ENCODE measurements around the gene DLGAP1. TPM values are rescaled to one million over a fixed set of nuclear protein-coding genes. Genes with fewer than 3 reads are reported as not detected.
"Not testable (repeated sequence)": the region's sequence is repeated elsewhere in the genome, so short reads cannot be mapped to it uniquely, and the experiment has no call there.

The DLGAP1 gene
- total RNA-seq, 1 experiment from 2014 or later, result 10.1 TPM

DNA sequence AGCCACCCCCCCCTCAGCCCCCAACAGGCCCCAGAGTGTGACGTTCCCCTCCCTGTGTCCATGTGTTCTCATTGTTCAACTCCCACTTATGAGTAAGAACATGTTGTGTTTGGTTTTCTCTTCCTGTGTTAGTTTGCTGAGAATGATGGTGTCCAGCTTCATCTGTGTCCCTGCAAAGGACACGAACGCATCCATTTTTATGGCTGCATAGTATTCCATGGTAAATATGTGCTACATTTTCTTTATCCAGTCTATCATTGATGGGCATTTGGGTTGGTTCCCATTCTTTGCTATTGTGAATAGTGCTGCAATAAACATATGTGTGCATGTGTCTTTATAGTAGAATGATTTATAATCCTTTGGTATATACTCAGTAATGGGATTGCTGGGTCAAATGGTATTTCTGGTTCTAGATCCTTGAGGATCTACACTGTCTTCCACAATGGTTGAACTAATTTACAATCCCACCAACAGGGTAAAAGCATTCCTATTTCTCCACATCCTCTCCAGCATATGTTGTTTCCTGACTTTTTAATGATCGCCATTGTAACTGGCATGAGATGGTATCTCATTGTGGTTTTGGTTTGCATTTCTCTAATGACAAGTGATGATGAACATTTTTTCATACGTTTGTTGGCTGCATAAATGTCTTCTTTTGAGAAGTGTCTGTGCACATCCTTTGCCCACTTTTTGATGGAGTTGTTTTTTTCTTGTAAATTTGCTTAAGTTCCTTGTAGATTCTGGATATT lies 760.9 kb downstream of the DLGAP1 start:
- H3K27me3 ChIP-seq (ENCODE audit: control insufficient read depth, insufficient read depth, low read length); H3K4me3 ChIP-seq (ENCODE audit: insufficient read depth, low read depth, low read length); H3K36me3 ChIP-seq (replicated peaks; ENCODE audit: control insufficient read depth, insufficient read depth, low read length); DNase-seq: not testable (repeated sequence)

DNA sequence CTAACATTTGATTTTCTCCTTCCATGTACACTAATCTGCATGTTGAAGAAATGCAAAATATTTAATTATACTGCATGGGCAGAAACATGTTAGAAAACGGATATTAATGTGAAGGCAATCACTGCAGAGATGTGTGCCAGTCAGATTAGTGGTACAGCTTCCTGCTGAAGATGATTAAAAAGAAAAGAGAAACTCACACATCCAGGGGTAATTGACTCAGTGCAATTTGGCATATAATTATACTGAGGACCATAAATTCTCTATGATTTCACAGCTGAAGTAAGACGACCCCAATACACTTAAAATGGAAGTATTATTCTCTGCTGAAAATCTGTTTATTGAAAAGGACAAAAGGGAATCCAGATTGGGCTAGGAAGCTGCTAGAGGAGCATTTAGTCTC lies 761.7 kb downstream of the DLGAP1 start:
- H3K36me3 ChIP-seq (replicated peaks; ENCODE audit: control insufficient read depth, insufficient read depth, low read length), result no peaks in the 10 kb centered on the region
- no peak for DNase-seq
- H3K4me3 ChIP-seq (ENCODE audit: insufficient read depth, low read depth, low read length), result no peak overlapping the region
- no peaks in the 10 kb centered on the region for H3K27me3 ChIP-seq (ENCODE audit: control insufficient read depth, insufficient read depth, low read length)

DNA sequence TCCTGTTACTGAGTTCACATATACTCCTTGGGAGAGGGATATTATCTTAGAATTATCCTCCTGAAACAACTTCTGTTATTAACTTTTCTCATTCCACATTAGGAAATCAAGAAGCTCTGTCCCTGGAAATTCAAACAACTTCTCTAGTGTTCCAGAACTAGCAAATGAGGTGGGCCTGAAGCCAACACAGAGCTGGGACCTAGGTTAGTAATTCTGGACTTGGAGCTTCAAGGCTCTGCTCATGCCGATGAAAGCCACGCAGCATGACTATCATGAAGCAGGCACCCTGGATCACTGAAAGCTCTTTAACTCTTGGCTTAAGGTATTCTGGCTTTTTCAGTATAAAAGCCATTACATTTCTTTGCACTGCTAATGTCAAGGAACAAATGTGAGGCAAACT lies 762.4 kb downstream of the DLGAP1 start:
- DNase-seq, result no peak
- Histone ChIP-seq H3K36me3 (replicated peaks; ENCODE audit: control insufficient read depth, insufficient read depth, low read length) (no peaks in the 10 kb centered on the region), H3K27me3 (ENCODE audit: control insufficient read depth, insufficient read depth, low read length) (no peaks in the 10 kb centered on the region), H3K4me3 (ENCODE audit: insufficient read depth, low read depth, low read length) (no peak overlapping the region)

DNA sequence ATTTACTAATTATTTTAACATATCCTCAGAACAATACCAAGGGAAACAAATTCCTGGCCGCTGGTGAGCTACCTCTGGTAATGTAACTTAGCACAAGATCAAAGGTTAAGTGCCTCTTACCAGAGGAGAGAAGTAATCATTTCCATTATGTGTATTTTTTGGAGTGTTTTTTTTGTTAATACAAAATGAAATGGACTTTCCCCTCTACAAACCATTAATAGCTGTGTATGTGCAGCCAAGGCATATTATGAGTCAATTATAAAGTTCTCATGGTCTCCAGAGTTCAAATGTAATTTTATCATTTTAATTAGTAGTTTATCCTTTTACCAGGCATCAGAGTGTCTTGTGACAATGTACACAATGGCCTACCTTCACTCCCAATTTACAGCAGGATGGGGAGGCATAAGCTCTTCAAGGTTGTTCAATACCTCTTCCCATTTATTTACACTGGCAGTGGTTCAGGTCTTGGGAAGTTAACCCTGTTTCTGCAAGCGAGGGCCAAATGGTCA lies 762.9 kb downstream of the DLGAP1 start:
- no peak for DNase-seq
- Histone ChIP-seq H3K36me3 (replicated peaks; ENCODE audit: control insufficient read depth, insufficient read depth, low read length) (no peaks in the 10 kb centered on the region), H3K4me3 (ENCODE audit: insufficient read depth, low read depth, low read length) (no peak overlapping the region), H3K27me3 (ENCODE audit: control insufficient read depth, insufficient read depth, low read length) (no peaks in the 10 kb centered on the region)

DNA sequence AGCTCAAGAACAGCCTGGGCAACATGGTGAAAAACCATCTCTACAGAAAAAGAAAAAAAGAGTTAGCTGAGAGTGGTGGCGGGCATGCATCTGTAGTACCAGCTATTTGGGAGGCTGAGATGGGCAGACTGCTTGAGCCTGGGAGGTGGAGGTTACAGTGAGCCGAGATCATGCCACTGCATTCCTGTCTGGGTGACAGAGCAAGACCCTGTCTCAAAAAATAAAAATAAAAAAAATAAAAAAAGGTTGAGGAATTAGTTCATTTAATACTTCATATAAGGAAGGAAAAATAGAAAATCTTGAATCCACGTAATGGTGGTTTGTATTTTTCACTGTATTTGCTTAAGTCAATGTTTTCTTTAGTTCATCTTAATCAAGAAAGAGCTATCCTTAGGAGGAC lies 763.4 kb downstream of the DLGAP1 start:
- Histone ChIP-seq H3K36me3 (replicated peaks; ENCODE audit: control insufficient read depth, insufficient read depth, low read length) (no peaks in the 10 kb centered on the region), H3K27me3 (ENCODE audit: control insufficient read depth, insufficient read depth, low read length) (no peaks in the 10 kb centered on the region), H3K4me3 (ENCODE audit: insufficient read depth, low read depth, low read length) (no peak overlapping the region)
- no peak for DNase-seq

DNA sequence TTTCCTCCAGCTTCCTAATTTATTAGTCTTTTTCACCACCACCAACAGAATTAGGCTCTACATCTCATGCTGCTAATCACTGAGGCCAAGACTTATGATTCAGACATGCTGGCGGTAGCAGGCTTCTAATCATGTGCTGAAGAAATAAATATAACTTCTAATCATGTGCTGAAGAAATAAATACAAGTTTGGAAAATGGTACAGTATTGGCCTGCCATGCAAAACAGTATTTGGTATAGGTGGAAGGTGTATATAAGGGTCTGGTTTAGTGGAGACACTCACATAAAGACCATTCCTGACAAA lies 764.4 kb downstream of the DLGAP1 start:
- no peak for DNase-seq
- Histone ChIP-seq H3K36me3 (replicated peaks; ENCODE audit: control insufficient read depth, insufficient read depth, low read length) (no peaks in the 10 kb centered on the region), H3K4me3 (ENCODE audit: insufficient read depth, low read depth, low read length) (no peak overlapping the region), H3K27me3 (ENCODE audit: control insufficient read depth, insufficient read depth, low read length) (no peaks in the 10 kb centered on the region)

DNA sequence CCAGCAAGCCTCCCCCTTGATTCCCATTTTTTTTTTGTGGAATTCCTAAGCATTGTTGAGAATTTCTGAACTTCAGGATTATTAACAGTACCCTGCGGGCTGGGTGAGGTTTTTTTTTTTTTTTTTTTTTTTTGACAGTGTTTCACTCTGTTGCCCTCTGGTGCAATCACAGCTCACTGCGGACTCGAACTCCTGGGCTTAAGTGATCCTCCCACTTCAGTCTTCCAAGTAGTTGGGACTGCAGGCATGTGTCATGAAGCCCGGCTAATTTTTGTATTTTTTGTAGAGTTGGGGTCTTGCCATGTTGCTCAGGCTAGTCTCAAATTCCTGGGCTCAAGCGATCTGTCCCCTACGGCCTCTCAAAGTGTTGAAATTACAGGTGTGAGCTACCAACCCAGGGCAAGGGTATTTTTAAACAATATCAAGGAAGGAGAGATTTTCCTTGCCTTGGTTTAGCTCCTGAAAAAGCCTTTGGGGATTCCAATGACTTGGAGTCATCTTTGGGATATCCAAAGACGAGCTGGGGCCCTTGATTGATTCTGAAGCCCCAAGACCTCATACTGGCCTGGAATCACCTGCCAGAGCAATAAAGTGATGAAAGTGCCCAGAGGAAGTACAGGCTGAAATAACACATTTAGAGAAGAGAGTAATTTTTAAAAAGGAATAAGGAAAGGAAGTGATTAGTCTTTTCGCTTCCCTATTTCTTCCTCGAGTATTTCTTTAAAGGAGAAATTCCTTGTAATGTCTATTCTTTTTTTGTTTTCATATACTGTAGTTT lies 764.9 kb downstream of the DLGAP1 start:
- Histone ChIP-seq H3K36me3 (replicated peaks; ENCODE audit: control insufficient read depth, insufficient read depth, low read length) (no peaks in the 10 kb centered on the region), H3K27me3 (ENCODE audit: control insufficient read depth, insufficient read depth, low read length) (no peaks in the 10 kb centered on the region), H3K4me3 (ENCODE audit: insufficient read depth, low read depth, low read length) (no peak overlapping the region)
- no peak for DNase-seq

DNA sequence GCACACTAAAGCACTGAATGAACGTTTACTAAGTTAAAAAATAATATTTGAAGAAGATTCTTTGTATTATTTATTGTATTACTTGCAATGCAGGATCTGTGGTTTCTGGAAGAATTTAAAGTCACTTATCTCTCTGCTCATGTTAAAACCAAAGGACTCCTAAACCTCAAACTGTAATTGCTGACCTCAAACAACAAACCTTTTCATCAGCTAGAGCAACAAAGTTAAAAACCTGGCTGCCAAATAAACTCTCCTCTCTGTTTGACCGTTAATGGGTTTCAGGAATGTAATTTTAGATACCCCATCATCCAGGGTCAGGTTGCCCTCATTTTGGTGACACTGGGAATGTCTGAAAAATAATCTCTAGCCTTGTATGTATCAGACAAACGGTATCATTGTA lies 766.0 kb downstream of the DLGAP1 start:
- DNase-seq, result no peak

DNA sequence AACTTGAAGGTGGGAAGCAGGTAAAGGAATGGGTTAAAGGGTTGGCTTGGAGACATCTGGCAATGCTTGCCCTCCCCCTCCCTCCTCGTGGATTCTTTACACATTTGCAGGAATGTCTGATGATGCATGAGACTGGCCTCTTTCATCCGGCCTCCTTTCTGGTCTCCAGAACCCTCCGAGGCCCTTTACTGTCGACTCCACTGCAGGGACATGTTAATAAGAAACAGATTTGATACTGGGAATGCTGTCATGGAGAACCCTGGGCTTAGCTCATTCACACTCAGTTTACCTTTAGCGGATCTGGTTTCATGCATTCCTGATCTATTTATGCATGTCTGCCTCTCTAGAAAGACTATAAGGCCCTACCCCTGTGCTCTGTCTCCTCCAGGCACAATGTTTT lies 766.4 kb downstream of the DLGAP1 start:
- no peaks in the 10 kb centered on the region for H3K36me3 ChIP-seq (replicated peaks; ENCODE audit: control insufficient read depth, insufficient read depth, low read length)
- no peak for DNase-seq

More for the DNA sequence above, 766.0 kb downstream of the DLGAP1 start:
- H3K27me3 ChIP-seq (ENCODE audit: control insufficient read depth, insufficient read depth, low read length), result no peaks in the 10 kb centered on the region
- H3K36me3 ChIP-seq (replicated peaks; ENCODE audit: control insufficient read depth, insufficient read depth, low read length), result no peaks in the 10 kb centered on the region
- H3K4me3 ChIP-seq (ENCODE audit: insufficient read depth, low read depth, low read length), result no peak overlapping the region

DNA sequence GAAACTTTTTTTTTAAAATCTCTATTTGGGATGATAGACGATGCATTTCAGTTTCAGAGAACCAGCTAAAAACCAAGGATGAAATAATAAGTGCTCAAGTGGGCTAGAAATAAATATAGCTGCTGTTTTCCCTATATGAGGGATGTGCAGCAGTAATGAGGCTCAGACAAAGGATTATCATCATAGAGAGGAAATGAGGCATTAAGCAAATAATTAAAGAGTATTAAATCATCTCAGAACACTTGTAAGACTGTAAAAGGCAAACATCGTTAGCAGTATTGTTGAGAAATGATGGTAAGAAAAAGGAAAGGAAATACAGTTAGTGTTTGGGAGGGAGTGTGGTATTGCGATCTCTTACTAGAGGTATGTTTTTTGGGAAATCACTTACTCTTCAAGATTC lies 771.6 kb downstream of the DLGAP1 start:
- DNase-seq, result no peak

More for the DNA sequence above, 766.4 kb downstream of the DLGAP1 start:
- no peaks in the 10 kb centered on the region for H3K27me3 ChIP-seq (ENCODE audit: control insufficient read depth, insufficient read depth, low read length)
- H3K4me3 ChIP-seq (ENCODE audit: insufficient read depth, low read depth, low read length), result no peak overlapping the region

DNA sequence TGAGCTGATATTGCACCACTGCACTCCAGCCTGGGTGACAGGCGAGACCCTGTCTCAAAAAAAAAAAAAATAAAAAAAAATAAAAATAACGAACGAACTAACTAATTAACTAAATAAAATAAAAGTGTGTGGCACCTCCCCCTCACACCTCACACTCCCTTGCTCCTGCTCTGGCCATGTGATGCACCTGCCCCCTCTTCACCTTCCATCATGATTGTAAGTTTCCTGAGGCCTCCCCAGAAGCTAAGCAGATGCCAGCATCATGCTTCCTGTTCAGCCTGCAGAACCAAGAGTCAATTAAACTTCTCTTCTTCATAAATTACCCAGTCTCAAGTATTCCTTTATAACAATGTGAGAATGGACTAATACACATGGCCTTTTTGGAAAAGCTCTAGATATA lies 773.0 kb downstream of the DLGAP1 start:
- no peak for DNase-seq
- no peak overlapping the region for H3K4me3 ChIP-seq (ENCODE audit: insufficient read depth, low read depth, low read length)
- no peaks in the 10 kb centered on the region for H3K36me3 ChIP-seq (replicated peaks; ENCODE audit: control insufficient read depth, insufficient read depth, low read length)
- no peaks in the 10 kb centered on the region for H3K27me3 ChIP-seq (ENCODE audit: control insufficient read depth, insufficient read depth, low read length)

More for the DNA sequence above, 771.6 kb downstream of the DLGAP1 start:
- H3K36me3 ChIP-seq (replicated peaks; ENCODE audit: control insufficient read depth, insufficient read depth, low read length), result no peaks in the 10 kb centered on the region
- no peaks in the 10 kb centered on the region for H3K27me3 ChIP-seq (ENCODE audit: control insufficient read depth, insufficient read depth, low read length)
- no peak overlapping the region for H3K4me3 ChIP-seq (ENCODE audit: insufficient read depth, low read depth, low read length)

DNA sequence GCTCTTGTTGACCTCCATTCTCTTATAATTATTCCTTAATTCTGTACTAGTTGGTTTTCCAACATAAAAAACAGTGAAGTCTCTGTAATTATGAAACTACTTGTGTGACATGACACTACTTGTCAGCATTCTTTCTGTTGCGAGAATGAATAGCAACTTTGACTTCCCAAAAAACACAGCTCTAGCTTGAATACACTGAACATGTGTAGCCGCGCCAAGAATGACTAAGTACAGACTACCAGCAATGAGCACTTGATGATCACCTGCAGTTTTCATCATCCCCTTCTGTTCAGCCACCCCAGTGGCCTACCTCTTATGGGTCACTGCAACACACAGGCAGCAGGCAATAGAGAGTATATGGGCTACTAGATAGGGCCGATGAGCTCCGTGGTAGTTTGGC lies 775.9 kb downstream of the DLGAP1 start:
- no peaks in the 10 kb centered on the region for H3K27me3 ChIP-seq (ENCODE audit: control insufficient read depth, insufficient read depth, low read length)
- no peaks in the 10 kb centered on the region for H3K36me3 ChIP-seq (replicated peaks; ENCODE audit: control insufficient read depth, insufficient read depth, low read length)
- H3K4me3 ChIP-seq (ENCODE audit: insufficient read depth, low read depth, low read length), result no peak overlapping the region
- DNase-seq, result no peak

DNA sequence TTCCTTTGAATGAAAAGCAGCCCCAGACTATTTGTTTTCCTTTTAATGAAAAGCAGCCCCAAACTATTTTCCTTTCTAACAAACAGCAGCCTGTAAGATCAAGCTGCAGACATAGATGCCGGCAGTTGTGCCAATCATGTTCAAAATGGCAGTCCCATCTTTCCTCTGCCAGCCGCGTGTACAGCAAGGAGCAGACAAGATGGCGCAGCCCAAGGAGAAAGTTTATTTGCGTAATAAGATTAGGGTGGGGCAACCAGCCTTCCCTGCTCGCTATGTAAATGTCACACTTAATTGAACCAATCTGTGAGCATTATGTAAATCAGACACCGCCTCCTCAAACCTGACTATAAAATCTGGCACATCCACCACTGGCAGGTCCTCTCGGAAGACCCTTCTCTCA lies 779.1 kb downstream of the DLGAP1 start:
- Histone ChIP-seq H3K27me3 (ENCODE audit: control insufficient read depth, insufficient read depth, low read length) (no peaks in the 10 kb centered on the region), H3K4me3 (ENCODE audit: insufficient read depth, low read depth, low read length) (no peak overlapping the region), H3K36me3 (replicated peaks; ENCODE audit: control insufficient read depth, insufficient read depth, low read length) (no peaks in the 10 kb centered on the region)
- DNase-seq, result no peak

DNA sequence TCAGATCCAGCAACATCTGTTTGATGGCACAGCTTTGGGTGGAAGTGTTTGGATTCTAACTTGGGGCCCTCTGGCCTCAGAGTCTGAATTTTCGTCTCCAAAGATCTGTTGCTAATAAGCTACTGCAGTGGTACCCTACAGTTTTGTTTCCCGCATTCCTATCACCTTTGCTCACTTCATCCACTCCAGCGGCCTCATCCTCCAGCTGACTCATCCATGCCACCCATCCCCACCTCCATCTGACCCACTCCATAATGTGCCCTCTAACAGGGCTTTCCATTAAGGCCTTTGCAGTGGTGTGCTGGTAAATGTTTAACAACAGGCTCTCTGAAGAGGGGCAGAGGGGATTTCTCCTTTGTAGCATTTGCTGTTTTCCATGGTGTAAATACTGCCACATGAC lies 779.7 kb downstream of the DLGAP1 start:
- H3K36me3 ChIP-seq (replicated peaks; ENCODE audit: control insufficient read depth, insufficient read depth, low read length), result no peaks in the 10 kb centered on the region
- no peak for DNase-seq
- no peak overlapping the region for H3K4me3 ChIP-seq (ENCODE audit: insufficient read depth, low read depth, low read length)
- no peaks in the 10 kb centered on the region for H3K27me3 ChIP-seq (ENCODE audit: control insufficient read depth, insufficient read depth, low read length)

DNA sequence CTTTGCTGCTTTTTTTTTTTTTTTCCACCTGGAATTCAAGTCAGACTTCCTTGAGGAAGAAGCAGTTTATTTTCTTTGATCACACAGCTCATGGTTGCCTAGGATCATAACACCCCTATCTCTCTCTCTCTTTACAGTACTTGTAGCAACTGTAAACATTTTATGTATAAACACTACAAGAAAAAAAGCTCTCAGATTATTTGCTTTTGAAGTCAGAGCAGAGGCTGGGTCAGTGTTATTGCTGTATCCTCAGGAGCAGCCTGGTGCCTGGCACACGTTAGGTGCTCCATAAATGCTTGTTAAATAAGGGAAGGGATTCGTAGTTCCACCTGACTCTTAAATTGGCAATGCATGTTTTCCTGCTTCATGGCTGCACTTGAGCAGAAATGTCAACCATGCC lies 783.9 kb downstream of the DLGAP1 start:
- no peak for DNase-seq
- H3K36me3 ChIP-seq (replicated peaks; ENCODE audit: control insufficient read depth, insufficient read depth, low read length), result no peaks in the 10 kb centered on the region
- no peaks in the 10 kb centered on the region for H3K27me3 ChIP-seq (ENCODE audit: control insufficient read depth, insufficient read depth, low read length)
- no peak overlapping the region for H3K4me3 ChIP-seq (ENCODE audit: insufficient read depth, low read depth, low read length)

Data from H7 (cell line).